Trophoblast cell (in vitro differentiated cells and primary cell): ENCODE results near the gene BLZF1.

Experiments used
- DNase-seq, 2 donors: peaks; one replicate each; pipeline ENCODE4 v3.0.0-alpha.2; 2016
- H2AFZ ChIP-seq: 2 replicates; pipeline ENCODE4 v1.6.1; 2013; ENCODE audit warnings: low read length, moderate library complexity, mild to moderate bottlenecking; ENCODE audit not compliant: insufficient read depth, poor library complexity
- H2AK5ac ChIP-seq: 2 replicates; pipeline ENCODE4 v1.6.1; 2013; ENCODE audit warnings: mild to moderate bottlenecking, low read length
- H2BK120ac ChIP-seq: 2 replicates; pipeline ENCODE4 v1.6.1; 2013; ENCODE audit warnings: low read length, mild to moderate bottlenecking, moderate library complexity; ENCODE audit not compliant: insufficient read depth, poor library complexity
- H2BK12ac ChIP-seq: 2 replicates; pipeline ENCODE4 v1.6.1; 2013; ENCODE audit warnings: mild to moderate bottlenecking, low read length, moderate library complexity
- H2BK5ac ChIP-seq: 2 replicates; pipeline ENCODE4 v1.6.1; 2013; ENCODE audit warnings: low read length, low read depth, moderate library complexity, mild to moderate bottlenecking; ENCODE audit not compliant: poor library complexity
- H3K14ac ChIP-seq: 2 replicates; pipeline ENCODE4 v1.6.1; 2013; ENCODE audit warnings: mild to moderate bottlenecking, low read length
- H3K18ac ChIP-seq: 2 replicates; pipeline ENCODE4 v1.6.1; 2013; ENCODE audit warnings: mild to moderate bottlenecking, low read length
- H3K23ac ChIP-seq: 2 replicates; pipeline ENCODE4 v1.6.1; 2013; ENCODE audit warnings: low read length
- H3K27ac ChIP-seq: 2 replicates; pipeline ENCODE4 v1.5.1; 2013; ENCODE audit warnings: low read depth, mild to moderate bottlenecking, inconsistent platforms, low read length, moderate library complexity
- H3K27me3 ChIP-seq: 2 replicates; pipeline ENCODE4 v1.6.1; 2013; ENCODE audit warnings: inconsistent platforms, mild to moderate bottlenecking, low read length, moderate library complexity; ENCODE audit not compliant: insufficient read depth
- H3K36me3 ChIP-seq, 2 experiments: 1 replicate in 1 of 2; 2 replicates in 1 of 2; pipeline ENCODE4 v1.6.1; 2013; ENCODE audit warnings: low read length in 2 of 2, mild to moderate bottlenecking in 2 of 2, moderate library complexity in 1 of 2; ENCODE audit not compliant: insufficient read depth in 2 of 2, control insufficient read depth in 1 of 2
- H3K4ac ChIP-seq: 2 replicates; pipeline ENCODE4 v1.6.1; 2013; ENCODE audit warnings: low read depth, mild to moderate bottlenecking, low read length, moderate library complexity
- H3K4me1 ChIP-seq, 2 experiments: 1 replicate in 1 of 2; 2 replicates in 1 of 2; pipeline ENCODE4 v1.6.1; 2013; ENCODE audit warnings: low read length in 2 of 2, mild to moderate bottlenecking in 2 of 2, moderate library complexity in 1 of 2; ENCODE audit not compliant: insufficient read depth in 2 of 2, control insufficient read depth in 1 of 2
- H3K4me2 ChIP-seq: 2 replicates; pipeline ENCODE4 v1.6.1; 2013; ENCODE audit warnings: inconsistent platforms, mild to moderate bottlenecking, low read length, moderate library complexity
- H3K4me3 ChIP-seq: 2 replicates; pipeline ENCODE4 v1.5.1; 2013; ENCODE audit warnings: mild to moderate bottlenecking, low read depth, low read length, inconsistent platforms
- H3K79me1 ChIP-seq: one replicate; pipeline ENCODE4 v1.6.1; 2013; ENCODE audit warnings: low read length
- H3K79me2 ChIP-seq: 2 replicates; pipeline ENCODE4 v1.6.1; 2013; ENCODE audit warnings: low read length, mild to moderate bottlenecking; ENCODE audit not compliant: control insufficient read depth, insufficient read depth, poor library complexity
- H3K9ac ChIP-seq: 2 replicates; pipeline ENCODE4 v1.6.1; 2013; ENCODE audit warnings: mild to moderate bottlenecking, low read length
- H3K9me3 ChIP-seq: 2 replicates; pipeline ENCODE4 v1.6.1; 2013; ENCODE audit warnings: low read depth, mild to moderate bottlenecking, control low read depth, inconsistent platforms, low read length; ENCODE audit not compliant: insufficient read depth
- H4K12ac ChIP-seq: 2 replicates; pipeline ENCODE4 v1.6.1; 2013; ENCODE audit warnings: low read depth, mild to moderate bottlenecking, low read length, moderate library complexity
- H4K8ac ChIP-seq: 2 replicates; pipeline ENCODE4 v1.6.1; 2013; ENCODE audit warnings: low read depth, mild to moderate bottlenecking, low read length, moderate library complexity
- H4K91ac ChIP-seq: one replicate; pipeline ENCODE4 v1.6.1; 2013; ENCODE audit warnings: low read depth, mild to moderate bottlenecking, low read length, moderate library complexity
- WGBS: extraction: QIAGEN DNeasy Blood & Tissue Kit; methylation state at CpG from one replicate; pipeline ENCODE4 v1.1.7; 2013; ENCODE audit warnings: missing lambda C conversion rate; ENCODE audit not compliant: insufficient read length, insufficient coverage; ENCODE audit errors: extremely low coverage; 5-methylcytosine and 5-hydroxymethylcytosine counted together

The BLZF1 gene

GRCh38 chr1:169325117-169325516, 42.9 kb upstream of the BLZF1 start:
- H3K4me2 ChIP-seq = no peak overlapping the region
- H3K27ac ChIP-seq = no peak overlapping the region
- no peak overlapping the region for H3K18ac ChIP-seq
- no CpG with 5 or more reads among the region's 1 CpG for WGBS
- no peak overlapping the region for H3K4me3 ChIP-seq
- no peak for DNase-seq
- no peak overlapping the region for H3K4ac ChIP-seq
- no peaks in the 10 kb centered on the region for H3K9me3 ChIP-seq
- no peak overlapping the region for H4K91ac ChIP-seq
- no peak overlapping the region for H2BK12ac ChIP-seq
- H3K36me3 ChIP-seq = no peaks in the 10 kb centered on the region
- no peak overlapping the region for H4K12ac ChIP-seq
- H3K14ac ChIP-seq = no peak overlapping the region
- H3K79me2 ChIP-seq = no peaks in the 10 kb centered on the region
- H3K23ac ChIP-seq = no peak overlapping the region
- H2BK120ac ChIP-seq = no peak overlapping the region
- H2AFZ ChIP-seq = no peak overlapping the region
- H3K79me1 ChIP-seq = no peaks in the 10 kb centered on the region
- no peak overlapping the region for H2AK5ac ChIP-seq
- H4K8ac ChIP-seq = no peak overlapping the region
- H3K27me3 ChIP-seq = no peaks in the 10 kb centered on the region
- H2BK5ac ChIP-seq = no peak overlapping the region
- H3K9ac ChIP-seq = no peak overlapping the region
- no peaks in the 10 kb centered on the region for H3K4me1 ChIP-seq

GRCh38 chr1:169326261-169326955, 41.6 kb upstream of the BLZF1 start:
- Histone ChIP-seq H3K23ac (no peak overlapping the region), H3K4me3 (no peak overlapping the region), H2AK5ac (no peak overlapping the region), H3K4me1 (no peaks in the 10 kb centered on the region), H3K14ac (no peak overlapping the region), H3K4ac (no peak overlapping the region), H3K79me2 (no peaks in the 10 kb centered on the region), H2AFZ (no peak overlapping the region), H4K8ac (no peak overlapping the region), H3K27me3 (no peaks in the 10 kb centered on the region), H2BK12ac (no peak overlapping the region), H2BK120ac (no peak overlapping the region), H4K91ac (no peak overlapping the region), H3K27ac (no peak overlapping the region), H3K79me1 (no peaks in the 10 kb centered on the region), H3K9ac (no peak overlapping the region), H4K12ac (no peak overlapping the region), H3K4me2 (no peak overlapping the region), H2BK5ac (no peak overlapping the region), H3K18ac (no peak overlapping the region), H3K9me3 (no peaks in the 10 kb centered on the region), H3K36me3 (no peaks in the 10 kb centered on the region)
- WGBS = no CpG with 5 or more reads among the region's 3 CpGs
- no peak for DNase-seq

GRCh38 chr1:169326956-169327268, 41.1 kb upstream of the BLZF1 start:
- H3K18ac ChIP-seq = no peak overlapping the region
- H3K79me1 ChIP-seq = no peaks in the 10 kb centered on the region
- no peak overlapping the region for H2AK5ac ChIP-seq
- H3K27ac ChIP-seq = no peak overlapping the region
- no peaks in the 10 kb centered on the region for H3K79me2 ChIP-seq
- H2BK120ac ChIP-seq = no peak overlapping the region
- no peak overlapping the region for H3K4ac ChIP-seq
- H3K4me3 ChIP-seq = no peak overlapping the region
- no peak overlapping the region for H4K91ac ChIP-seq
- H3K9me3 ChIP-seq = no peaks in the 10 kb centered on the region
- H2BK12ac ChIP-seq = no peak overlapping the region
- H4K8ac ChIP-seq = no peak overlapping the region
- H3K14ac ChIP-seq = no peak overlapping the region
- no peak overlapping the region for H4K12ac ChIP-seq
- no peak overlapping the region for H3K9ac ChIP-seq
- H3K27me3 ChIP-seq = no peaks in the 10 kb centered on the region
- H3K23ac ChIP-seq = no peak overlapping the region
- DNase-seq = no peak
- H3K4me2 ChIP-seq = no peak overlapping the region
- no peaks in the 10 kb centered on the region for H3K4me1 ChIP-seq
- no peaks in the 10 kb centered on the region for H3K36me3 ChIP-seq
- no peak overlapping the region for H2BK5ac ChIP-seq
- no peak overlapping the region for H2AFZ ChIP-seq

- WGBS = no CpG with 5 or more reads among the region's 2 CpGs
- no peak overlapping the region for H3K4me3 ChIP-seq
- H3K9ac ChIP-seq = no peak overlapping the region
- H4K12ac ChIP-seq = no peak overlapping the region
- no peak overlapping the region for H3K4ac ChIP-seq
- H2AK5ac ChIP-seq = no peak overlapping the region
- no peak overlapping the region for H3K18ac ChIP-seq
- H3K79me2 ChIP-seq = no peaks in the 10 kb centered on the region
- no peak overlapping the region for H4K8ac ChIP-seq
- H3K79me1 ChIP-seq = no peaks in the 10 kb centered on the region
- no peak overlapping the region for H3K23ac ChIP-seq
- H4K91ac ChIP-seq = no peak overlapping the region
- H2BK5ac ChIP-seq = no peak overlapping the region
- no peak overlapping the region for H2BK120ac ChIP-seq
- H3K4me2 ChIP-seq = no peak overlapping the region
- no peak overlapping the region for H3K27ac ChIP-seq
- DNase-seq = no peak
- no peak overlapping the region for H3K14ac ChIP-seq
- no peaks in the 10 kb centered on the region for H3K9me3 ChIP-seq
- H2BK12ac ChIP-seq = no peak overlapping the region
- no peaks in the 10 kb centered on the region for H3K36me3 ChIP-seq
- H2AFZ ChIP-seq = no peak overlapping the region
- H3K4me1 ChIP-seq = no peaks in the 10 kb centered on the region
- no peaks in the 10 kb centered on the region for H3K27me3 ChIP-seq
Observed at GRCh38 chr1:169327875-169328274, 40.1 kb upstream of the BLZF1 start.
